ENCODE data around the gene RRBP1.
A peak's percentile ranks its signal among the peaks of the same experiment; 100 is the strongest.

RRBP1 gene

GRCh38 chr20:17620371-17621228 is 61.4 kb downstream of the RRBP1 start:
- no peak for DNase-seq (ENCODE audit: low read depth)

- DNase-seq (ENCODE audit: low read depth), result no peak
Observed at GRCh38 chr20:17619351-17620093, 62.5 kb downstream of the RRBP1 start.

- DNase-seq (ENCODE audit: low read depth), result no peak
Observed at GRCh38 chr20:17618673-17619013, 63.4 kb downstream of the RRBP1 start.

DNA sequence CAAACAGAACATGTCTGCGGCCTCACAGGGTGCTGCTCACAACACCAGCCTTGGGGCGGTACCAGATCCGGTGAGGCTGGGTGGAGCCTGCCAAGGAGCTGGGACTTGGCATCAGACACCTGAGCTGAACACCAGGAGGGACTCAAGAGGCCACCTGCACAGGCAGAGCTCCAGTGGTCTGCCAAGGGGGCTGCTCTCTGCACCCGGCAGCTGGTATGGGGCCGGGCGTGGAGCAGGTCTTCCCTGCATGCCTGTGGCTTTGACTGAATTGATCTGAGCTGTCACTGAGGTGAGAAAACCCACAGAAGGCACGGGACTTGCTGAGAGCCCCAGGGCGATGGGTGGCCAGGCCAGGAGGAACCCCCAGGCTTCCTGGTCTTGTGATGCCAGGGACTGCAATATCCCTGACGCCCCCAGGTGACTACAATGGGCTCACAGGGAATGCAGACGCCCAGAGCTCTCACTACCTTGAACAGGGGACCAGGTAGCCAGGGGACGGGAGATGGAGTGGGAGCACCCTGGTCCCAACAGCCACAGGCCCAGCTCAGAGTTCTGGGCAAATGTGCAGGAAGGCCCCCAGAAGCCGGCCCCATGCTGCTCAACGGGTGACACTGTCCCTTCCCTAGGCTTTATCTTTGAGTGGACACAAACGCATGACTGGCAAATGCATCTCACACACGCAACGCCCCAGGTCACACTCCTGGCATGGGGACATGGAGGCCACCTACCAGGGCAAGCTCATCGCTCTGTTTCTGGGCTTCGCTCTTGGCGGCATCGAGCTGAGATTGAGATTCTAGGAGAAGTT is 64.0 kb downstream of the RRBP1 start:
- DNase-seq (ENCODE audit: low read depth), result no peak

GRCh38 chr20:17617212-17617867 is 64.7 kb downstream of the RRBP1 start:
- peak; percentile 20 for DNase-seq (ENCODE audit: low read depth)

DNA sequence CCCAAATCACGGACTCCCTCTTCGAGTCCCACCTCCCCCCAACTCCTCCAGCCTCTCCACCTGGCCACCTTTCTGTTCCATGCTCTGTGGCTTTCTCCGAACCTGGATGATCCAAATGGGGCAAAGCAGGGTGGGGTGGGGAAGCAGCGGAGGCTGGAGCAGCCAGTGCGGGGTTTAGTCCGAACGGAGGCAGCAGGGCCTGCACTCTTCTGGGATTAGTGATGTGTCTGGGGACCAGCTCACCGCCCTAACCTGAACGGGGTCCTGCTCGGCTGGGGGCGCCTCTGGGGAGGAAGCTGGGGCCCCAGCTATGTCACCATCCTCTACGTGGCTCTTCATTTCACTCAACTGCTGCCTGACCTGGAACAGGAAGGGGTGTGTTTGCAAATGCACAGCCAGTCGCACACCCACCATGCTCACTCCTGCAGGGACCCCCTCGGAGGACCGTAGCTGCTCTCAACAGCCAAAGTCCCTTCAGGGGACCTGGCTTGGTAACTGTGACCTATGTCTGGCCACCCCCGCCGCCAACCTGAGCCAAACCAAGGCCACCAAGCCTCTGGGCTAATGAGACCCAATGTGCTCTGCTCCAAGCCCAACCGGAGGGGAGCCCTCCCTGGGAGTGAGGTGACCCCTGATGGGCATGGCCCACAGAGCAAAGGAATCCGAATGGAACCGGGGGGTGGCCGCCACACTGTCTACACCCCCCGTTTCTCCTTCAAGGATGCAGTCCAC is 65.4 kb downstream of the RRBP1 start:
- DNase-seq (ENCODE audit: low read depth), result no peak

DNA sequence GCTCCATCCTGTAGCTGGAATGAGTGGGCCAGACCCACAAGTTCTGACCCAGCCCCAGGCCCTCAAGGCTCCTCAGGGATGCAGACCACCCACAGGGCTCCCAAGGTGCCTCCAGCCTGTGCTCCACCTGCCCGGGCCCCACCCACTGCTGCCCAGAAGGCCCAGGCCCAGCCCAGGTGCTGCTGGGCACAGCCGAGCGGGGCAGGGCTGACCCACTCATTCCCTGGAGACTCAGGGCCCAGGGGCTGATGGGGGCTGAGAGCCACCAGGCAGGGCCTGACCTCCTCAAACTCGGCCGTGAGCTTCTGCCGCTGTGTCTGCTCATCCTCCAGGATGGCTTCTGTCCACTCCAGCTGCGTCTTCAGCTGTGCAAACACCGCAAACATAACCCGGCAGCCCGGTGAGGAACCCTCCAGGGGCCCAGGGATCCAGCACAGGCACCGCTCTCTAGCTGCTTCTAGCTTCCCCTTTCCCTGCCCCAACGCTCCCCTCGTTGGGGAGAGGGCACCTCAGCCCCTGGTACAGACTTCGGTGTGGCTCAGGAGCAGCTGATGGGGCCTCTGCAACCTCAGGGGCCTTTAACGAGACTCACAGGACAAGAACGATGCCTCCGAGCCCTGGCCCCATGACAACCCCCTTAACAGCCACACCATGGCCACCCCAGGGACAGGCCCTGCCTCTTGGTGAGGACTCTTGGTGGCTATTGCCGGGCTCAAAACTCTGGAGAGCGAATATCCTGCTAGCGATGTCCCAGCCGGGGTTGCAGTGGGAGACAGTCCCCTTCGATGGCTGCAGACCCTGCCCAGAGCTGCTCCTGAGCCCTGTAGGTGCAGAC is 66.2 kb downstream of the RRBP1 start:
- DNase-seq (ENCODE audit: low read depth), result no peak

GRCh38 chr20:17614812-17615644 is 67.0 kb downstream of the RRBP1 start:
- no peak for DNase-seq (ENCODE audit: low read depth)

- peak; percentile 37 for DNase-seq (ENCODE audit: low read depth)
Observed at GRCh38 chr20:17614176-17614811, 67.7 kb downstream of the RRBP1 start.

GRCh38 chr20:17613328-17614175 is 68.5 kb downstream of the RRBP1 start:
- DNase-seq (ENCODE audit: low read depth), result no peak

DNA sequence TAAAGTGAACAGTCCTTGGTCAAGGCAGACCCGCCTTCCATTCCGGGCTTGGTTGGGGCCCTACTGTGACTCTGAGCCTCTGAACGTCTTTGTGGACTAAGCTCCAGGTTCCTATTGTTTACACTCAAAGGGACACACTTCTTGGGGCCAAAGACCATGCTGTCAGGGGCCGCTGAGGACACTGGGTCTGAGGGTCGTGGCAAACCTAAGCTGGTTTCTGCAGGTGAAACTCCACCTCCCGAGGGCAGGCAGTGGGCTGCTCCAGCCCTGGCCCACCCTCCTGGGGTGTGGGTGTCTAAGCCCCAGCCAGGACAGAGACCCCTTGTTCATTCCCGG is 69.1 kb downstream of the RRBP1 start:
- no peak for DNase-seq (ENCODE audit: low read depth)

DNA sequence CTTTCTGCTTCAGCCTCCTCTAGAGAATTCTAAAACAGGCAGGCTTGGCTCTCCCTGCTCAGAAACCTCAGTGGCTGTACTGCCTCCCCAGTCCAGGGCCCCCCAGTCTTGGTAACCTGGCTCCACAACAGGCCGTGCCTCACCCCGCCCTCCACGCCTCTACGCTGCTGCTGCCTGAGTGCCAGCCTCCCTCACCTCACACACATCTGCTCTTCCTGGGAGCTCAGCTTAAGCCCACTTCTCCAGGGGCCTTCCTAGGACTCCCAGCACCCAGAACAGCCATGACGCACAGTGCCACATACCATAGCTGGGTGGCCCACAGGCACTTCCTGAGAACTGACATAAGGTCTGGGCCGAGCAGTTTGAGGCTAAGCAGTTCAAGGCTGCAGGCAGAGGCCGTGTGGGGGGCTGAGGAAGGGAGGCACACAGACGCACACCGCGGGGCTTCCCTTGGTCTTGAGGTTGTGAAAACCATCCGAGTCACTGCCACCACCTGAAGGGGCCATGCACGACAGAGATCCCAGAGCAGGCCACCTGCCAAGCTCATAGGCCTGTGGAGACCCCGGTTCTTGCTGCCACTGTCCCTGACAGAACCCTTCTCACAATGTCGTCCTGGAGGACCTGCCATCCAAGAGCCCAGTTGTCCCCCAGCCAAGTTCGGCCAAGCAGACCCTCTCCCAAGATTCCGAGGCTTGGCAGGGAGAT is 69.6 kb downstream of the RRBP1 start:
- no peak for DNase-seq (ENCODE audit: low read depth)

DNA sequence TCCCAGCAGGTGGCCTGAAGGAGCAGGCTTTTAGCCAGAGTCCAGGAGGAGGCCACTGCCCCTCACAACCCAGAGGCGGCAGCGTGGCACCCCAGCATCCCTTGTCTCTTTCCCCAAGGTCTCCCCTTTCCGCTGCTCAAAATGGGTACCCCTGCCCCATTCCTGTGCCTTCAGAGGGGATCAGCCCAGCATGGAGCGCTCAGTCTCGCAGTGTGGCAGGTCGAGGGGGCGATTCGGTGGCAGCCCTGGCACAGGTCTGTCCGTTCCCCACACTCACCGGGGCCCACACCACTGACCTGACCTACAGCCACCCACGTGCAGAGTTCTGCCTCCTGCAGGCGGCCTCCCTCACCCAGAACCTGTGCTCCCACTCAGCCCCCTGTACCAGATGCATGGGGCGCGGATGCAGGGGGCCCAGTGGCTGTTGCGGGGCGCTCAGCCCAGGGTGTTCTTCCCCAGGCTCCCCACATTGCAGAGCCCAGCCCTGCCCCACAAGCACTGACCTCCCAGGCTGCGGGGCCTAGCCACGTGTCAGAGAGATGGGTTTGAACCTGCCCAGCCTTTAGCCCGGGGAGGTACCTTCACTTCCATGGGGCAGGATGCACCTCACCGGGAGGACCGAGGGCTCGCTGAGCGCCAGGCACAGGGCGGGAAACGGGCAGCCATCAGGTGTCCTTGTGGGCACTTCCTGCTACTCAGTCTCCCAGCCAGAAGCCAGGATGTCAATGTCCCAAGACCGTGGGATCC is 70.3 kb downstream of the RRBP1 start:
- DNase-seq (ENCODE audit: low read depth), result no peak

DNA sequence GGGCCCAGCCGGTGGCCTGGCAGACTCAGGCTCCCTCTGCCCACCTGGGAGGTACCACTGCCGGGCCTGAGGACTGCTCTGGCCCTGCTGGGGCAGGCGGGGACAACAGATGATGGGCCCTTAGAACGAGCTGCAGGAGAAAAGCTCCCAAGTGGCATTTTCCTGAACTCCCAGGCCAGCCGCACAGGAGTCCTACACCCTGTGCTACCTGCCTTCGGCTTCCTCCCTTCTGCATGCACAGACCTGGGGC is 70.8 kb downstream of the RRBP1 start:
- no peak for DNase-seq (ENCODE audit: low read depth)

- DNase-seq (ENCODE audit: low read depth), result no peak
Observed at GRCh38 chr20:17610566-17611289, 71.3 kb downstream of the RRBP1 start.

DNA sequence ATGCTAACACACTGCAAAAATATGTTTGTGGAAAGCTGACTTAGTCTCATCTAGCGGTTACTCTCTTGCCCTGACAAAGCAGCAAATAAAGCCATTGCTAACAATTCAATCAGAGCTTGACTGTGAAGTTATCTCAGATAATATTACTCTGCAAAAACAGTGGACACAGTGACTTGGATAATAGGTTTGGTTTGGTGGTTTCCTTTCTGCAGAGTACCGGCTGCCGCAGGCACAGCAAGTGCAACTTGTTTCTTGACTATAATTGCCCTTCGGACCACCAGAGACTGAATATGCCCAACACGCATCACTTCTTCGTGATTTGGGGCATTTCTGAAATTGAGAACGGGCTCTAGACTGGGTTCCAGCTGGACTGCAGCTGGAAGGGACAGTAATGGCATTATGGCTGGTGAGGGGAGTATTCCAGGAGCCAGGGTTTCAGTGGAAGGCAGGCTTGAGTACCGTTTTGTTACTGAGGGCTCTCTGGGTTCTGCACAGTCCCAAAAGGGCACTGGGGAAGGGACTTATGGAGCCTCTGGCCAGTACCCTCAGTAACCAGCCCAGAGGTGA is 72.1 kb downstream of the RRBP1 start:
- no peak for DNase-seq (ENCODE audit: low read depth)
